Measurements from ENCODE around the gene GPR146. TPM values are rescaled to one million over a fixed set of nuclear protein-coding genes. Genes with fewer than 3 reads are reported as not detected.
"Not testable (repeated sequence)": the region's sequence is repeated elsewhere in the genome, so short reads cannot be mapped to it uniquely, and the experiment has no call there.

GPR146 gene
- total RNA-seq, 2 experiments from 2014 or later = 13.3 to 13.8 TPM

DNA sequence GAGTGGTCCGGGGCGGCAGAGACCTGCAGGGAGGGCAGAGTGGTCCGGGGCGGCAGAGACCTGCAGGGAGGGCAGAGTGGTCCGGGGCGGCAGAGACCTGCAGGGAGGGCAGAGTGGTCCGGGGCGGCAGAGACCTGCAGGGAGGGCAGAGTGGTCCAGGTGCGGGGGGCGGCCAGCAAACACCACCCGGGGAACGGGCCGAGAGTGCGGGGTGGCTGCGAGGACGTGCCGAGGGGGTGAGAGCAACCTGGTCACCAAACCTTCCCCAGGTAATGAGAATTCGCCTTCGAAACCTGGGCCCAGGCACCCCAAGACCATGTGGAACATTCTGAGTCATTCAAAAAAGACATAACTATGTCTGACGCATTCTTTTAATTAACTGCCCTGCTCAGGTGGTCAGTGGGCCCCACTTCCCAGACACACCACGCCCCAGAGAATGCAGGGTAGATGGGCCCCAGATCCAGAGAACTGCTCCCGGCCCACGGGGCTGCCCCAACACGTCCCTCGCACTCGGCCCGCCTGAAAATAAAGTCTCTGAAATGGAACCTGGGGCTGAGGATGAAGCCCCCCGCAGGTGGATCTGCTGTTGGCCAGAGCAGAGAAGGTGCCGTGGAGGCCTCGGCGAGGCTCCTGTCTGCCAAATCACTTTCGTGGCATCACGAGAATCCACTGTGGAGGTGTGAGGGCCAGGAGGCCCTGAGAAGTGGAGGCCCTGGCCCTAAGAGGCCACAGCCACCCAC lies 12.5 kb upstream of the GPR146 start:
- no peaks in the 10 kb centered on the region for H3K27me3 Mint-ChIP-seq
- ChIA-PET CTCF (no interaction called here), POLR2A (no interaction called here)
- H3K27ac Mint-ChIP-seq = no peak overlapping the region
- peaks cover 10% of the 10 kb centered on the region for H3K36me3 Mint-ChIP-seq (ENCODE audit: low read depth)
- peaks cover 55% of the 10 kb centered on the region for H3K4me1 Mint-ChIP-seq
- DNase-seq = no peak
- H3K9me3 Mint-ChIP-seq = no peaks in the 10 kb centered on the region
- H3K4me3 Mint-ChIP-seq = no peak overlapping the region

DNA sequence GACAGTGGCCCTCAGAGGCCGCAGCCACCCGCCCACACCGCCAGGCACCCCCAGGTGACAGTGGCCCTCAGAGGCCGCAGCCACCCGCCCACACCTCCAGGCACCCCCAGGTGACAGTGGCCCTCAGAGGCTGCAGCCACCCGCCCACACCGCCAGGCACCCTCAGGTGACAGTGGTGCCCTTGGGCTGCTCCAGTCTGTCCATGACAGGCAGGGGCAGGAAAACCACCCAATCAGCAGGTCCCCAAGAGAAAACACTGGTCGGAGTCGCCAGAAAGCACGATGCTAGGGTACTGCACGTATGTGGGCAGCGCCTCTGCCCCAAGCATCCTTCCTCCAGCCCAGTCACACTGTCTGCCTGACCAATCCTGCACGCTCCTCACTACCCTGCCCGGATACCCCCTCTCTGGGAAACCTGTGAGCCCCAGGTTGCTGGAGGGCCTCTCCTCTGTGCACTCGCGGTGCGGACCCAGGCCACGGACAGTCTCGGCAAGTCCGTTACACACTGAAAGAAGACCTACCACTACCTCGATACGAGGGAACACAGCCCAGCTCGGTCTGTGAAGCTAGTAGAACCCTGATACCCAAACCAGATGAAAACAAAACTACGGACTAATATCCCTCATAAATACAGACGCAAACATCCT lies 11.7 kb upstream of the GPR146 start:
- Mint-ChIP-seq H3K27ac (peak overlapping the region; percentile 82), H3K9me3 (no peaks in the 10 kb centered on the region), H3K36me3 (ENCODE audit: low read depth) (peaks cover 10% of the 10 kb centered on the region), H3K4me3 (no peak overlapping the region), H3K4me1 (peaks cover 52% of the 10 kb centered on the region), H3K27me3 (no peaks in the 10 kb centered on the region)
- ChIA-PET POLR2A (no interaction called here), CTCF (interaction anchor here (0.7 to 1.9 kb wide), 2 partner anchors 23 to 33 kb away, joined by 3 to 4 read pairs; no protein-coding TSS in a partner anchor)
- DNase-seq = no peak

GRCh38 chr7:1033546-1034145 lies 10.7 kb upstream of the GPR146 start:
- Mint-ChIP-seq H3K4me3 (peak overlapping the region; percentile 10), H3K27ac (peak overlapping the region; percentile 82), H3K27me3 (no peaks in the 10 kb centered on the region), H3K4me1 (peaks cover 51% of the 10 kb centered on the region), H3K9me3 (no peaks in the 10 kb centered on the region), H3K36me3 (ENCODE audit: low read depth) (peaks cover 10% of the 10 kb centered on the region)
- DNase-seq = peak; percentile 35
- ChIA-PET POLR2A (no interaction called here), CTCF (interaction anchor here (0.7 to 1.9 kb wide), 3 partner anchors 11 to 32 kb away, joined by 3 to 4 read pairs (median 3); partner anchors contain the start of gene GPR146)

DNA sequence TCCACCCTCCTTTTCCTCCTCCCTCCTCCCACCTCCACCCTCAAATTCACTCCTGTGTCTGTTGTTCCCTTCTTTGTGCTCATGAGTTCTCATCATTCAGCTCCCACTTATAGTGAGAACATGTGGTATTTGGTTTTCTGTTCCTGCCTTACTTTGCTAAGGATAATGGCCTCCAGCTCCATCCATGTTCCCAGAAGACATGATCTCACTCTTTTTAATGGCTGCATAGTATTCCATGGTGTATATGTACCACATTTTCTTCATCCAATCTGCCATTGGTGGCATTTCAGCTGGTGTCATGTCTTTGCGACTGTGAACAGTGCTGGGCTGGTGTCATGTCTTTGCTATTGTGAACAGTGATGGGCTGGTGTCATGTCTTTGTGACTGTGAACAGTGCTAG lies 9.6 kb upstream of the GPR146 start:
- Mint-ChIP-seq H3K4me1 (peaks cover 39% of the 10 kb centered on the region), H3K36me3 (ENCODE audit: low read depth) (peaks cover 10% of the 10 kb centered on the region)
- H3K27ac Mint-ChIP-seq, DNase-seq, POLR2A ChIA-PET, H3K9me3 Mint-ChIP-seq, H3K4me3 Mint-ChIP-seq, H3K27me3 Mint-ChIP-seq: not testable (repeated sequence)
- CTCF ChIA-PET = interaction anchor here (1.0 kb wide), 1 partner anchor 9 kb away, joined by 3 read pairs; the partner anchor contains the start of gene GPR146

- DNase-seq, H3K9me3 Mint-ChIP-seq, H3K27me3 Mint-ChIP-seq, H3K4me3 Mint-ChIP-seq, POLR2A ChIA-PET, H3K27ac Mint-ChIP-seq: not testable (repeated sequence)
- H3K36me3 Mint-ChIP-seq (ENCODE audit: low read depth) = peaks cover 10% of the 10 kb centered on the region
- peaks cover 33% of the 10 kb centered on the region for H3K4me1 Mint-ChIP-seq
- CTCF ChIA-PET = interaction anchor here (1.2 kb wide), 1 partner anchor 29 kb away, joined by 3 read pairs; no protein-coding TSS in a partner anchor
Measured at GRCh38 chr7:1036164-1036928, 8.0 kb upstream of the GPR146 start.

DNA sequence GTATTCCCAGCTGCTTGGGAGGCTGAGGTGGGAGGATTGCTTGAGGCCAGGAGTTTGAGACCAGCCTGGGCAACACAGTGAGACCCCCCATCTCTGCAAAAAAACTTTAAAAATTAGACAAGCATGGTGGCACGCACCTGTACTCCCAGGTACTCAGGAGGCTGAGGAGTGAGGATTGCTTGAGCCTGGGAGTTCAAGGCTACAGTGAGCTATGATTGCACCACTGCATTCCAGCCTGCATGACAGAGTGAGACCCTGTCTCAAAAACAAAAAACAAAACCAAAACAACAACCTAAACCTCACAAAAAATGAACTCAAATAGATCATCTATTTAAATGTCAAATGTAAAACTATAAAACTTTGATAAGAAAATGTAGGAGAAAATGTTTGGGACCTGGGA lies 4.1 kb upstream of the GPR146 start:
- H3K4me1 Mint-ChIP-seq = peaks cover 31% of the 10 kb centered on the region
- H3K27ac Mint-ChIP-seq; H3K36me3 Mint-ChIP-seq (ENCODE audit: low read depth); H3K27me3 Mint-ChIP-seq; H3K9me3 Mint-ChIP-seq; CTCF ChIA-PET; DNase-seq; POLR2A ChIA-PET; H3K4me3 Mint-ChIP-seq: not testable (repeated sequence)

- Mint-ChIP-seq H3K27ac (no peak overlapping the region), H3K4me1 (peaks cover 36% of the 10 kb centered on the region), H3K4me3 (no peak overlapping the region), H3K27me3 (no peaks in the 10 kb centered on the region), H3K36me3 (ENCODE audit: low read depth) (peaks cover 3% of the 10 kb centered on the region), H3K9me3 (no peaks in the 10 kb centered on the region)
- ChIA-PET CTCF (interaction anchor here (2.3 kb wide), 1 partner anchor 25 kb away, joined by 8 read pairs; no protein-coding TSS in a partner anchor), POLR2A (no interaction called here)
- DNase-seq = no peak
Measured at GRCh38 chr7:1040790-1041189, 3.6 kb upstream of the GPR146 start.

GRCh38 chr7:1041551-1042491 lies 2.5 kb upstream of the GPR146 start:
- Mint-ChIP-seq H3K27ac (peak overlapping the region; percentile 69), H3K27me3 (no peaks in the 10 kb centered on the region), H3K9me3 (no peaks in the 10 kb centered on the region), H3K4me3 (no peak overlapping the region), H3K4me1 (peaks cover 47% of the 10 kb centered on the region), H3K36me3 (ENCODE audit: low read depth) (peaks cover 3% of the 10 kb centered on the region)
- ChIA-PET CTCF (interaction anchor here (1.9 to 2.3 kb wide), 2 partner anchors 24 to 49 kb away, joined by 8 to 10 read pairs; no protein-coding TSS in a partner anchor), POLR2A (no interaction called here)
- DNase-seq = no peak

- Mint-ChIP-seq H3K27me3 (no peaks in the 10 kb centered on the region), H3K9me3 (no peaks in the 10 kb centered on the region), H3K36me3 (ENCODE audit: low read depth) (peaks cover 3% of the 10 kb centered on the region), H3K4me3 (no peak overlapping the region), H3K4me1 (peaks cover 53% of the 10 kb centered on the region), H3K27ac (no peak overlapping the region)
- ChIA-PET POLR2A (interaction anchor here (0.6 kb wide), 1 partner anchor 516 kb away, joined by 4 read pairs; no protein-coding TSS in a partner anchor), CTCF (interaction anchor here (1.9 to 2.3 kb wide), 2 partner anchors 23 to 50 kb away, joined by 8 to 10 read pairs; no protein-coding TSS in a partner anchor)
- DNase-seq = no peak
Measured at GRCh38 chr7:1042492-1042833, 1.9 kb upstream of the GPR146 start.

GRCh38 chr7:1043552-1044188 lies 676 bp upstream of the GPR146 start:
- Mint-ChIP-seq H3K4me1 (peaks cover 65% of the 10 kb centered on the region), H3K36me3 (ENCODE audit: low read depth) (peaks cover 3% of the 10 kb centered on the region), H3K4me3 (peak overlapping the region; percentile 74), H3K27me3 (no peaks in the 10 kb centered on the region), H3K9me3 (no peaks in the 10 kb centered on the region), H3K27ac (peak overlapping the region; percentile 88)
- no peak for DNase-seq
- ChIA-PET CTCF (interaction anchor here (0.7 to 2.8 kb wide), 9 partner anchors 9 to 277 kb away, joined by 3 to 19 read pairs (median 4); no protein-coding TSS in a partner anchor), POLR2A (no interaction called here)

Measured in activated CD4-positive, alpha-beta T cell treated with anti-CD3 and anti-CD28 coated beads, Interleukin-2, amount 10 ng/mL, durations not matched to agents 7 days and 5 days (primary cell).